ENCODE results near the gene SLC38A1.

The SLC38A1 gene

GRCh38 chr12:46230306-46230705 is 38.5 kb downstream of the SLC38A1 start:
- no peak for DNase-seq

- DNase-seq: no peak
These were observed 41.2 kb downstream of the SLC38A1 start for GRCh38 chr12:46227616-46228015.

GRCh38 chr12:46224386-46224785 is 44.5 kb downstream of the SLC38A1 start:
- peak; percentile 91 for DNase-seq

- DNase-seq: no peak
These were observed 45.8 kb downstream of the SLC38A1 start for GRCh38 chr12:46223047-46223446.

GRCh38 chr12:46222636-46223035 is 46.2 kb downstream of the SLC38A1 start:
- DNase-seq: no peak

GRCh38 chr12:46221255-46222128 is 47.4 kb downstream of the SLC38A1 start:
- DNase-seq: no peak

- no peak for DNase-seq
These were observed 48.8 kb downstream of the SLC38A1 start for GRCh38 chr12:46219877-46220655.

- DNase-seq: no peak
These were observed 49.5 kb downstream of the SLC38A1 start for GRCh38 chr12:46219132-46219876.

- DNase-seq: no peak
These were observed 50.3 kb downstream of the SLC38A1 start for GRCh38 chr12:46218322-46219095.

GRCh38 chr12:46217541-46218321 is 51.1 kb downstream of the SLC38A1 start:
- DNase-seq: no peak

- DNase-seq: no peak
These were observed 54.0 kb downstream of the SLC38A1 start for GRCh38 chr12:46214668-46215436.

GRCh38 chr12:46212108-46212982 is 56.5 kb downstream of the SLC38A1 start:
- no peak for DNase-seq

GRCh38 chr12:46210873-46211439 is 57.9 kb downstream of the SLC38A1 start:
- DNase-seq: no peak

- no peak for DNase-seq
These were observed 58.6 kb downstream of the SLC38A1 start for GRCh38 chr12:46209914-46210872.

GRCh38 chr12:46209170-46209569 is 59.7 kb downstream of the SLC38A1 start:
- no peak for DNase-seq

- DNase-seq: no peak
These were observed 60.5 kb downstream of the SLC38A1 start for GRCh38 chr12:46208370-46208769.

- DNase-seq: no peak
These were observed 61.2 kb downstream of the SLC38A1 start for GRCh38 chr12:46207644-46208043.

- DNase-seq: no peak
These were observed 62.4 kb downstream of the SLC38A1 start for GRCh38 chr12:46206471-46206870.
